SIG-M5 (cell line): ENCODE measurements around the gene HACL1.

Experiments used
- DNase-seq: peaks from one replicate; lab custom pipeline; 2025; lab: John Stamatoyannopoulos, UW

The HACL1 gene

DNA sequence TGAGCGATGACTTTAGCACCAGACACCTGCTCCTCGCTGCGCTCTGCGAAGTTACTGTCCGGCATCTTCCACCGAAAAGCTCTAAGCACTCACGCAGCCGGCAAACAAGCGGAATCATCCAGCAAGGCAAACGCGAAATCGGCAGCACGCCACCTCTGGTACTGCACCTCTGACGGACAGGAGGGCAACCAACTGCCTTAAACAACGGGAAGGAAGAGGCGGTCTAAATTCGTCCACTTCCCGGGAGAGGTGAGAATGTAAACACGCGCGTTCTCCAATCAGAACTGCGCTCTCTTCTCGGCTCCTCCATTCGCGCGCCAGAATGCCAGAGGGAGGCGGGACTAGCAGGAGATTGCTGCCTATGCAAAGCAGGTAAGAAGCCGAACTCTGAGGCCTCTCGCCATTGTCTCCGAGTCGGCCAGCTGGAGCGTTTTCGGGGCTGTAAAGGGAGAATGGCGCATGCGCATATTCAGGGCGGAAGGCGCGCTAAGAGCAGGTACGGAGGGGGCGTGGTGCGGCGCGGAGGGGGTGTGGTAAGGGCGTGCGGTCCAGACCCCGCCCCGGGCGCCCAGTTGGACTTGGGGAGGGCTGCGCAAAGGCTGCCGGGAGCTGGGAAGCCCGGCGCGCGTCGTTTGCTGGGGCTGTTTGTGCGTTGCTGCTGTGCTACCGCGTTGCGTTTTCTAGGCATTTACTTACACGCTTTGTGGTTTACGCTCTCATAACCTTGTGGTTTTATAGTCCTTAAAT lies at the start of gene HACL1, which contains the start of gene BTD:
HACL1 (minus strand) TSS at position 171 of the 747 bp plus-strand sequence; CDS start at position 65, 106 bp downstream.
BTD (plus strand) TSS at position 347 of the 747 bp plus-strand sequence. CDS start 33,695 bp downstream, outside the sequence.
- no peak for DNase-seq

DNA sequence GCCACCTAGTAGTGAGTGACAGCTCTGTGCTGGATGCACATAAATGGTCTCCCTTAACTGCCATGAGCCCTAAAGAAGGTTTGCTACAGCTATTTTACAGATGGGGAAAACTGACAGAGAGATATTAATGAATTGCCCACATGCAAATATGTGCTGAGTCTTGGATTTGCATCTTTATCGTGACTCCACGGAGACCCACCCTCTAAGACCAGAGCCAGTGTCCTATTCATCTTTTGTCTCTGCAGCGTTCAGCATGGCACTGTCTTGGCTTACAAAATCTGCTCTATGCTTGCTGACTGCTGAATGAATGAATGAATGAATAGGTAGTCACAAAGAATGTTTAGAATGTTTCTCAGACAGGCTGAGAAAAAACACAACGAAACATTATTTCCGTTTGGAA lies 48.5 kb upstream of the HACL1 start:
- DNase-seq, result no peak

DNA sequence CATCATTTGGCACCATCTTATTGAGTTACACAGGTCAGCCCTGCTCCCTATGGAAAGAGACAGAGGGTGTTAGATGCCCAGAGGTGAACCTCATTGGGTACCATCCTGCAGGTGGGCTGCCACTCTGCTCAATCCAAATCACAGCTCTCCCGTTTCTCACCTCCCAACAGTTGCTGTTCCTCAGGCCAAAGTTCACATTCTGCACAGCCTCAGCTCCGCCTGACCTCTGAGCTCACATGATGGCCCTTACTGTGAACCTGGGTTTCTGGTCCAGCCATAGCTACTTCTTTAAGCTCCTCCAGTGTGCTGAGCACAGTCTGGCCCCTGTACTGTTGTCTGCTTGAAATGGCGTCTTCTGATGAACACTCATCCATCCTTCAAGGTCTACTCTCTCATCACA lies 48.0 kb upstream of the HACL1 start:
- DNase-seq, result no peak

DNA sequence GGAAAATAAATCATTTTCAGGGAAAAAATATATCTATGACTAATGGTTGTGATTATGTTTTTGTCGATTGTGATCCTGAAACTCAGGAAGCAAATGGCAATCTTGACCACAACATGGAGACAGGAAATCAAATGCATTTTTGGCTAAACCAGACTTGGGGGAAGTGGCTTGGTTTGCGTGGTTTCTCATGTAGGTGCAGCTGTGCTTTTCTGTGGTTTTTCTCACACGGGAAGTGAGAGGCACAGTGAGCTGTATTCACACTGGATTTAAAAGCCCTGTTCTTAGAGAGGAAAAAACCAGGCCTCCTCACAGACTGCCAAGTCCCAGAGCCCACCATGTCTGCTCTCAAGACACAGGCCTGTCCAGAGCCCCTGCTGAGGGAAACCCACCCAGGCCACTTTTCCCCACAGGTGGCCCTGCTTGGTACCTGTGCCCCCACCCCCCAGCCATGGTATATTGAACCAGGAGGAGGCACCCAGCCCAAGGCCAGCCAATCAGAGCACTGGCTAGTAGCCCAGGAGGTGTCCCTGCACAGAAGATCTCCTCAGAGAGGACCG lies 46.3 kb upstream of the HACL1 start:
- DNase-seq, result peak; percentile 61

- DNase-seq, result no peak
These were observed 45.6 kb upstream of the HACL1 start for GRCh38 chr3:15646851-15647511.

GRCh38 chr3:15645740-15646501 lies 44.6 kb upstream of the HACL1 start:
- no peak for DNase-seq

GRCh38 chr3:15645246-15645645 lies 43.9 kb upstream of the HACL1 start:
- no peak for DNase-seq

- DNase-seq, result no peak
These were observed 37.5 kb upstream of the HACL1 start for GRCh38 chr3:15638891-15639262.

- no peak for DNase-seq
These were observed 37.0 kb upstream of the HACL1 start for GRCh38 chr3:15638193-15638890.

GRCh38 chr3:15637131-15637951 lies 36.0 kb upstream of the HACL1 start:
- DNase-seq, result no peak

DNA sequence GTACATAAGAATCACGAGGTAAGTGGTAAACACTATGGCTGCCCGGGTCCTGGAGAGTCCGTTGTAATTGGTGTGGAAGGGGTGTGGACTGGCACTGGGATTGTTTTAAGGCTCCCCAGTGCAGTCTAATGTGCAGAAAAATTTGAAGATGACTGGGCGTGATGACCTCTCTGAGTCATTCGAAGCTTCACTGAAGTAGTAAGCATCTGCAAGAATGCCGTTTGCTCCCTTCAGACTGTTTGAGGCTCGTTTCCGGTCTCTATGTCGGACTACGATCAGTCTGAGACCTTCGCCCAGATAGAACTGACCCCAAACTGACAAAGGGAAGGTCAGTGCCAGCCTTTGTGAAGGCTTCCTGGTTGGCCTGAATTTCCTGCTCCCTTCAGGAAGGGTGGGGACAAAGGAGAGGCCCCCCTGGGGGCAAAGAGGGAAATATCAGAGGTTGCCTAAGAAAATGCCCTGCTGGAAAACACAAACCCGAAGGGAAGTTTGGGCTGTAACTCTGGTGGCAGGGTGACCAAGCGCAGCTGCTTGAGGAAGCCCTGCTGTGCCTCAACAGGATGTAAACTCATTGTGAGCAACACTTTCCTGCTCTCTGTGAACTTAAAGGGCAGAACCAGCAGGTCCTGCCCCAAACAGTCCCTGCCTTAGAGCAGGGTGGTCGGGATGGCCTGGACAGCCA lies 34.8 kb upstream of the HACL1 start:
- DNase-seq, result no peak

- DNase-seq, result no peak
These were observed 33.8 kb upstream of the HACL1 start for GRCh38 chr3:15635121-15635661.

DNA sequence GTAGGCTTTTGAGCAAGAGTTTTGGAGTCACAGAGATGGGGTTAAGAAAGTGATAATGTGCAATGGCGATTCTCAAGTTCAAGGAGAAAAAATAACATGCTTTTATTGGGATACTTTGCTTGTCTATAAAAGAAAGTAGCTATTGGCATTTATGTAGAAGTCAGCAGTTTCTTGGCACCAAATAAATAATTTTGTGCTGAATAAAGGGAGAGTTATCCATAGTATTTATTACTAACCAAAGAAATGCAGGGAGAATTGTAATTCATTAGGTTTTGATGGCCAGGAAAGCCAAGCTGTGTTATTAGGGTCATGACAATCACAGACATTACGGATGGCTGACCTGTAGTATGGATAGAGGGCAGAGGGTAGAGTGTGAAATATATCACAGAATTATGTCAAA lies 33.3 kb upstream of the HACL1 start:
- DNase-seq, result no peak

DNA sequence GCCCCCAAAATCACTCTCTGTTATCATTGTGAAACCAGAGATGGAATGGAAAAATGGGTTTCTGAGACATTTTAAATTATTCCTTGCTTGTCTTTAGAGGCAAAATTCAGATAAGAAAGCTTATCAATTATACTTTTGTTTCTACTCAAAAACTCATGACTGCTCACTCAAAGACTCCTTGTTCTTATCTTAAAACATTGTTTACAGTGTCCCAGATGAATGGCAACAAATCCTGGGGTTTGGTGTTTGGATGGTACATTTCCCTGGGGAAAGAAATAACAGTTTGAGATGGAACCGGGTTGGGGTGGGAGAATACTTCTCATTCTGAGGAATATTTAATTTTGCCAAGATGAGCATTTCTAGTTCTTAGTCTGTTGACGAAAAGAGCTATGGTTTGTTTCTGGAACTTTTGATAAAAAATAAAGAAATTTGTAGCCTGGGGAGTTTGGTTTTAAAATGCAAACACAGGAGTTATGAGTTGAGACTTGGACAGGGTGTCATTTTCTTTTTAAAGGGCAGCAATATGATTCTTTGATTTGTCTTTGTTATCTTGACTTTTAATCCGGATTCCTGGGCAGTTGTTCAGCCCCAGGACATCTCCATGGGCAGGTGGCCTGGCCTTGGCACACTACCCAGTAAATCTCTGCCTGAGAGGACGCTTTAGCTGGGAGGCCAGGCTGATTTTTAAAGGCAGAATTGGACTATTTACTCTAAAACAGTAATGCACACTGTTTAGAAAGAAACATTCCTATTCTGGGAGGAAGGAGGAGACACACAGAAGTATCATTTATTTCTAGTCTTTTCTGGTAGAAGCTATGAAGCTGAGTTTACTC lies 32.6 kb upstream of the HACL1 start:
- DNase-seq, result no peak

GRCh38 chr3:15633159-15633558 lies 31.8 kb upstream of the HACL1 start:
- no peak for DNase-seq

DNA sequence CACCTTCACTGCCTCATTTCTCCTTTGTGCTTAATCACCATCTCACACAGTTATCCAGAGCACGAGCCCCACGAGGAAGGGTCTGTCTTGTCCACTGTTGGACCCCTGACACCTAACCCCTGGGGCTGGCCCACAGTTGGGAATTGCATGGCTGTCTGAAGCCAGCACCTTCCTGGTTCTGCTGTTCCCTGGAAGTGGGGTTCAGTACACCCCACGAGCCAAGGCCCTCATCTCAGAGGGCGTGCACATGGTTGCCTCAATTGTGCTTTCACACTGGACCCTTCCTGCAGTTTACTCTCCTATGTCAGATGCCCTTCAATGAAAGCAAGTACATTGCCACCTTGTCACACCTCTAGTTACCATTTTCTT lies 30.8 kb upstream of the HACL1 start:
- no peak for DNase-seq

DNA sequence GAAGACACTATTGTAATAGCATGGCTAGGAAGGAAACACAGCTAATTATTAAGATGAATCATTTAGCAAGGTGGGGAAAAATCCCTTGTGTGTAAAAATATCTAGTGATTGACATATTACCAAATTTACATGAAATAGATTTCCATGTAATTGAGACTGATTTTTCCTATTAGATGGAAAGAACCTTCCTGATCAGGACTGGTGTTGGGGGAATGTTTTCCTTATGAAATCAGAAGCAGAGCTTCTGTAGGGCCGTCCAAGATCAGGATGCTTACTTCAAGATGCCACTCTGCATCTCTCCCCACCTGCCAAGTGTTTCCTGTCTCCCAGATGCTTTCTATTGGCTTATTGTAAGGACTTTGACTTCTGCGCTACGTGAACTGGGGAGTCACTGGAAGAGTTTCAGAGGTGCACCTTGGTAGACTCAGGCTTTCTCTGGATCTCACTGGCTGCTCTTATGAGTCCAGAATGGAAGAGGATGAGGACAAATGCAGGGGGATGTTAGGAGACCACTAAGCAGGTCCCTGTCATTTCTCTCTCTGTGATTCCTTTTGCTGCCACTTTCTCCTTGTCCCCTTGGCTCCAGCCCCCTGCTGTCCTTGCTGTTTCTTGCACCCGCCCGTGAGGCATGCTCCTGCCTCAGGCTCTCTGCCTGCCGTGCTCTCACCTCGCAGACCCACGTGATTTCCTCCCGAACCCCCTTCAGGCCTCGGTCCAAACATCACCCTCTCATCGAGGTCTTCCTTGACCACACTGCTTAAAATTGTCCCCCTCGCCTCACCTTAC lies 30.2 kb upstream of the HACL1 start:
- no peak for DNase-seq

DNA sequence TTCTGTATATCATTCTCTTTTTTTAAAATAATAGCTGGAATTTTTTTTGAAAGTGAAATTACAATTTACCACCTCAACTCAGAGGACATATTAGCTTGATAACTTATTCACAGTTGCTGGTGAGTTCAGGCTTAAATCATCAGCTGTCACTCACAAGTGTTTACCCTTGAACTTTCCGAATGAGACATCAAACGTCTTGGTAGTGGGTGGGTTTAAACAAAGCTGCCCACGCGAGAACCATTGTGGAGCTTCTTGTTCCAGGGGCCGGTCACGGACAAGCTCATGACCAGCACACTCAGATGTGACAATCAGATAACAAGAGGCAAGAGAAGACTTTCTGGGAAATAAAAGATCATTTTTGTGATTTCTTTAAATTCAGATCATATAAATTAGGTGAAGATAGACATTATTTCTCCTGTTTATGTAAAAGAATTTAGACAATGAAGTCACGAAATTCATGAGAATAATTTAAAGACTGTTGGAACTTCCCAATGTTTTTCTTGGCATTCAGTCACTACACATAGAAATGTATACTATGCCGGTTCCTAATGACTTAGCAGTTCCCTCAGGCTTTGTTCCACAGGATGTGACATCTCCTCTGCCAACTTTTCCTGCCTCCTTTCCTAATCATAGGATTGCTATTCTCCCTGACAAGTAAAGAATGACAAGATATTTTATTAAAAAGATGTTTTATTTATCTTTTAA lies 29.4 kb upstream of the HACL1 start:
- DNase-seq, result no peak
